GM21619 (cell line): Measurements from ENCODE around the gene KIRREL3.

Source experiments
- ATAC-seq: cut with Tn5 transposase; IDR thresholded peaks from one replicate; pipeline ENCODE4 v1.9.1; 2021; ENCODE audit not compliant: unreplicated experiment

KIRREL3 gene

GRCh38 chr11:126521196-126521595, 479.4 kb downstream of the KIRREL3 start:
- ATAC-seq: no peak

GRCh38 chr11:126519764-126520734, 480.5 kb downstream of the KIRREL3 start:
- ATAC-seq: no peak

GRCh38 chr11:126518972-126519690, 481.4 kb downstream of the KIRREL3 start:
- no peak for ATAC-seq

- ATAC-seq: no peak
Observed at GRCh38 chr11:126518071-126518971, 482.2 kb downstream of the KIRREL3 start.

- no peak for ATAC-seq
Observed at GRCh38 chr11:126515501-126515900, 485.1 kb downstream of the KIRREL3 start.

GRCh38 chr11:126514061-126514693, 486.4 kb downstream of the KIRREL3 start:
- no peak for ATAC-seq

- ATAC-seq: no peak
Observed at GRCh38 chr11:126512741-126513715, 487.5 kb downstream of the KIRREL3 start.

GRCh38 chr11:126512251-126512650, 488.3 kb downstream of the KIRREL3 start:
- ATAC-seq: no peak

GRCh38 chr11:126511475-126512115, 489.0 kb downstream of the KIRREL3 start:
- no peak for ATAC-seq

GRCh38 chr11:126510621-126511370, 489.8 kb downstream of the KIRREL3 start:
- ATAC-seq: no peak

GRCh38 chr11:126507646-126508045, 492.9 kb downstream of the KIRREL3 start:
- ATAC-seq: no peak

GRCh38 chr11:126506789-126507188, 493.8 kb downstream of the KIRREL3 start:
- ATAC-seq: no peak

GRCh38 chr11:126502982-126503381, 497.6 kb downstream of the KIRREL3 start:
- ATAC-seq: no peak

- ATAC-seq: no peak
Observed at GRCh38 chr11:126502159-126502558, 498.4 kb downstream of the KIRREL3 start.

GRCh38 chr11:126501641-126502040, 498.9 kb downstream of the KIRREL3 start:
- no peak for ATAC-seq

GRCh38 chr11:126500981-126501380, 499.6 kb downstream of the KIRREL3 start:
- no peak for ATAC-seq

- no peak for ATAC-seq
Observed at GRCh38 chr11:126499131-126499752, 501.3 kb downstream of the KIRREL3 start.

GRCh38 chr11:126498281-126498680, 502.3 kb downstream of the KIRREL3 start:
- no peak for ATAC-seq
